Fibroblast of skin of left quadriceps (primary cell): ENCODE measurements around the gene MARK1.
A peak's percentile ranks its signal among the peaks of the same experiment; 100 is the strongest.

ENCODE experiments used
- DNase-seq, 2 experiments: peaks; one replicate each; pipeline ENCODE4 v3.0.0-alpha.2; 2013; ENCODE audit warnings: low read depth in 2 of 2

The MARK1 gene

DNA sequence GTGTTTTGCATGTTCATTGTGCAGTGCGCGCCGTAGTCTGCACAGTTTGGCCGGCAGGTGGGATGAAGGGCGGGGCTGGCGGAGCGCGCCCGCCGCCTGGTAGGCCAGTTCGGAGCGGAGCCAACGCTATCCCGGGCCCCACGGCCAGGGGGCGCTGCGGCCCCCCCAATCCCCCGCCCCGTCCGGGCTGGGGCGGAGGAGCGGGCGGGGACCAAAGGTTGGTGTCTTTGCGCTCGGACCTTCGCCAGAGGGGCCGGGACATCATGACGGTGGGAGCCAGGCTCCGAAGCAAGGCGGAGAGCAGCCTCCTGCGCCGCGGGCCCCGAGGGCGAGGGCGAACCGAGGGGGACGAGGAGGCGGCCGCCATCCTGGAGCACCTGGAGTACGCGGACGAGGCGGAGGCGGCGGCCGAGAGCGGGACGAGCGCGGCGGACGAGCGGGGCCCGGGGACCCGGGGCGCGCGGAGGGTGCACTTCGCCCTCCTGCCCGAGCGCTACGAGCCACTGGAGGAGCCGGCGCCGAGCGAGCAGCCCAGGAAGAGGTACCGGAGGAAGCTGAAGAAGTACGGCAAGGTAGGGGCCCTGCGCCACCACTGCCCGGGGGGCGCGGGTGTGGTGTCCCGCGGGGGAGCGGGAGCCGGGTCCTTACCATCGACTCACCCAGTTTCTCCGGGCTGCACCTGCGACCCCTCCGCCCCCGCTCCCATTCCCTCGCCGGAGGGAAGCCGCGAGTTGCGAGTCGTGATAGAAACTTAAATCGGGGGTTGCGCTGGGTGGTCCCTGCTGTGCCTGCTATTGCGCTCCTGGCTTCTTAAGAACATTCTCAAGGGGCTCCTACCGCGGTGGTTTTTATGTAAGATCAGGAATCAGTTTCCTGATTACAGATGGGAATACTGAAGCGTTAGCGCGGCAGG is 162.5 kb downstream of the MARK1 start, which contains the start of gene C1orf115:
Gene C1orf115 (plus strand): TSS at position 224 of the 913 bp plus-strand sequence. CDS start 40 bp downstream, at position 264.
- DNase-seq = no peak

- DNase-seq = no peak
Observed at GRCh38 chr1:220691053-220691684, 163.2 kb downstream of the MARK1 start.

- DNase-seq = peak in 1 of 2 experiments; percentile 16
Observed at GRCh38 chr1:220692436-220693228, 164.7 kb downstream of the MARK1 start.

DNA sequence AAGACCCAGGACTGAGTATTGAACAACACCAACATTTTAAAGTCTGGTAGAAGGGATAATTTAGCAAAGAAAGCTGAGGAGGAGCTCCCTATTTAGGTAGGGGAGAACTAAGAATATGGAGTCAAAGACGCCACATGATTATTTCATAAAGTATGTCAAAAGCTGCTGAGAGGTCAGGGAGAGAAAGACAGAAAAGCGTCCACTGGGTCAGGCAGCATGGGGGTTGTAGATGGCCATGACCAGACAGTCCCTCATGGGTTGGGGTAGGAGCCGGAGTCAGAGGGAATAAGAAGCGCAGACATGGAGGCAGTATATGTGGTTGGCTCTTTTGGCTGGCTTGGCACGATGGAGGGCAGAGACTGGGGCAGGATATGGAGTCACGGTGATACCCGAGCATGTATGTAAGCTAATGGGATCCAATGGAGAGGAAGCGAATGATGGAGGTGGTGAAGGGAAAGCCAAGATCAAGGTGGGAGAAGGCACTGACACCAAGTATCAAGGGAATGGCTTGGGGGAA is 167.0 kb downstream of the MARK1 start:
- no peak for DNase-seq

DNA sequence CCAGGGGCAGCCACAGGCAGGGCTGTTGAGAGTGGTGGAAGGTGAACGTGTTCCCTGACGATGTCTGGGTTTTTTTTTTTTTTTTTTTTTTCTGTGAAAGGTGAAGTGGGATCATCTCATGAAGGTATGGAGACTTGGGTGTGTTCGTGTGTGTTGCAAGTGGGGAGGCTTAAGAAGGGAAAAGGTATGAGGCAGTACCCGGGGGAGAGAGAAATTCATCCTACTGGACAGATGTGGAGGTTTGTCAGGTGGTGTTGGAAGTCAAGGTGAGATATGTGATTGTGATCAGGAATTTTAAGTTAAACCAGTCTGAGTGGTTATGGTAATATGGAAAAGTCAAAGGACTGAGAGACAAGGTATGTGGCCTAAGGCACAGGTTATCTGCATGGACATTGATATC is 167.5 kb downstream of the MARK1 start:
- DNase-seq = no peak

DNA sequence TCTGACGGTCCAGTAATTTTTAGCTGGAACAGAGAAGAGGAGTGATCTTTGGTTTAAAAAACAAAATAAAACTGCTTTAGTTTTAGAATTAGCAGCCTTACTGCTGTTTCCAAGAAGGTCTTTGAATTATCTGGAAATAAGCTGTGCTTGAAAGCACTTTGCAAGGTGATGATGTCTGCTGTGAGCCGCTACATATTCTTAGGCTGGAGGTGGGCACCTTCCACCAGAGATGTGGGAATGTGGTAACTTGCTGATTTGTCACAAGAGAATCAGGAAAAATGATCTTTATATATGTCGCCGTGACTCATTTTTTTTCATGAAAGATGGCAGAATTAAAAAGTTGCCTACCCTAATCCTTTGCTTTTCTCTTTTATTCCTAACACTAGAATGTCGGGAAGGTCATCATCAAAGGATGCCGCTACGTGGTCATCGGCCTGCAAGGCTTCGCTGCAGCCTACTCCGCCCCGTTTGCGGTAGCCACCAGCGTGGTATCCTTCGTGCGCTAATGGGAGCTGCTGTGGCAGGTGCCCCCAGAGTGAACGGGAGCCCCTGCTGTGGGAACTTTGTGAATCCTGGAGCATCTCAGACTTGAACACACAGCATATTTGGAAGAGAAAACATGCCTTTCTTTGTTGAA is 168.4 kb downstream of the MARK1 start:
- DNase-seq = no peak

DNA sequence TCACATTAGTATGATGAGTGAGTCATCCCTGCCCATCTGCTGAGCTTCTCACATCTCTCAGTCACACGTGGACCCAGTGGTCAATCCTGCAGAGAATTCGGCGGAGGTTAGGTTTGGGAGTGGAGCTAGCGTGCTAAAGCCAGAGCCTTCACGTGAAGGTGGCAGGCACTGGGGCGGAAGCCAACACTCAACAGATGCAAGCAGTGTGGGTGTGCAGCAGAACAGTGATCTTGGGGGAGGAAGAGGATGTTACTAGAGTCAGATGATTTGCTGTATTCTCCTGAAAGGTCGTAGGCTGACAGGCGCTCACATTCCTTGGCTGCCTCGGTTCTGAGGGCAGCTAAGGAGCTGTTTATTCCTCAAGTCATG is 168.9 kb downstream of the MARK1 start:
- DNase-seq = no peak

GRCh38 chr1:220697326-220697725 is 169.4 kb downstream of the MARK1 start:
- DNase-seq = no peak

DNA sequence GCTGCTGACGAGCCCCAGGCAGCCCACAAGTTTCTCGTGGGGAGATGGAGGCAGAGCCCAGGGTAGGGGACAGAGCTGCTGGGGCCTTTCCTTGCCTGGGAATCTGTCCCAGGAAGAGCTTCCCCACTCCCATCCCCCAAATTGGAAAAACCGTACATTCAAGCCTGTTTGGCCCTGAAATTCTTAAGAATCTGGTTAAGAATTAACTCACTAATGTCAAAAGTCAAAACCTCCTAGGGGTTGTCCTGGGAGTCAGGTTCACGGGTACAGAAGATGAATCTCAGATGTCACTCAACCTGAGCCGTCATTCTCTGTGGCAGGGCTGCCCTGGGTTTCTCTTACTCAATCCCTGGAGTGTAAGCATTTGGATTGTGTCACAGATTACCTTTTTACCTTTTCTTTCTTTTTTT is 170.7 kb downstream of the MARK1 start:
- DNase-seq = no peak

DNA sequence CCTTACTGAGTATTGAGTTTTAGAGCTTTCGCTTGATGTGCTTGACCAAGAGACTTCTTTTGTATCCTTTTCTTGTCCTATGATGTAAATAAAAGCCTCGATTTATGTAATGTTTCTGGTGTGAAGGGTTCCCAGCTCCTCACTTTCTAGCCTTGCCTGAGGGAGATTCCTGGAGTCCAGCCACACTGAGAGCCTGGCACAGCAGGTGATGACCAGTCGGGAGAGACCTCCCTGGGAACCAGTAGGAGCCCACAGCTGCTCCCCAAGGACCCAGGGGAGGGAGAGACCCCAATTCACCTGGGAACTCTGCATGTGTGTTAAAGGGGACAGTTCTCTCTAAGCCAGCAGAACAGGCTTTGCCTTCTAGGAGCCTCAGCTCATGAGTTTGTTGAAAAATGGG is 171.1 kb downstream of the MARK1 start:
- no peak for DNase-seq

DNA sequence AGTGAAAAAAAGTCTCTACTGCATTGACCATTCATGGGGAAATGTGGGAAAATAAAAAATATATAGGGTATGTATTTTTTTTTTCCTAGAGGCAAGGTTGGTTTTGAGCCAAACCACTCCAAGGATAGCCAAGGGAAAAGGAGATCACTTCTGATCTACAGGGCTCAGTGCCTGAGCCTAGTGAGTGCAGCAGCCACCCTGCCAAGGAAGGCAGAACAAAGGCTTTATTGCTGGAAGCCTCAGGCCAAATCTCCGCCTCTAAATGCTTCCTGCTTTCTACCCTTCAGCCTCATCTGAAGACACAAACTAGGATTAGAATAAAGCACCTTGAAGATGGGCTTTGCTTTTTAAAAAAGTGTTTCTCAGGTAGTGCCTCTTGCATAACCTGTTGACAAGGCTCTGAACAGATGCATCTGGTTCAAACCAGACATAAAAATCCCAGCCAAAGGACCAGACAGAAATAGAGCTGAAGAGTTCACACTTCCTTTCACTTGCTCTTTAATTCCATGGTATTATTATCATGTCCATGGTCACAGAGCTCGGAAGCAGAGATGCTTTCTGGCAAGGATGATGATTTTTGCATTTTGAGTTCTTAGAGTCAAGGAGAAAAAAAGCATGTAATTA is 172.7 kb downstream of the MARK1 start:
- no peak for DNase-seq

GRCh38 chr1:220701974-220702373 is 174.0 kb downstream of the MARK1 start:
- DNase-seq = no peak

GRCh38 chr1:220702733-220703270 is 174.9 kb downstream of the MARK1 start:
- no peak for DNase-seq

DNA sequence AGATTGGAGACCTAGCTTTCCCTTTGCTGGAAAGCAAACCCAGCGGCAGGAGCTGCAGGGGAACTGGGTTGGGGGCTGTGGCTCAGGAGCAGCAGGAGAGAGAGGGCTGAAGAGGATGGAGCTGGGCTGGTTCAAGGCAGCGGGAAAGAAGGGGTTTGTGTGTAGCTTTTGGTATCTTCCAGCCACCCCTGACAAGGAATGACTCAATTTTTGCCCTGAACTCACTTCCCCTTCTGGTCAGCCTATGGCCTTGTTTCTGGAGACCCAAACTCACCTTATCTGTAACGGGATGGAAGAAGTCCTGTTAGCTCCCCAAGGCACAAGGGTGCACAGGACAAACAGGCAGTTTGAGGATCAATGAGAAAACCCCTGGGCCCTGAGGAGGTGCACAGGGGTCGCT is 175.4 kb downstream of the MARK1 start:
- DNase-seq = no peak

GRCh38 chr1:220705782-220706181 is 177.8 kb downstream of the MARK1 start:
- no peak for DNase-seq

- DNase-seq = no peak
Observed at GRCh38 chr1:220706480-220706879, 178.5 kb downstream of the MARK1 start.

DNA sequence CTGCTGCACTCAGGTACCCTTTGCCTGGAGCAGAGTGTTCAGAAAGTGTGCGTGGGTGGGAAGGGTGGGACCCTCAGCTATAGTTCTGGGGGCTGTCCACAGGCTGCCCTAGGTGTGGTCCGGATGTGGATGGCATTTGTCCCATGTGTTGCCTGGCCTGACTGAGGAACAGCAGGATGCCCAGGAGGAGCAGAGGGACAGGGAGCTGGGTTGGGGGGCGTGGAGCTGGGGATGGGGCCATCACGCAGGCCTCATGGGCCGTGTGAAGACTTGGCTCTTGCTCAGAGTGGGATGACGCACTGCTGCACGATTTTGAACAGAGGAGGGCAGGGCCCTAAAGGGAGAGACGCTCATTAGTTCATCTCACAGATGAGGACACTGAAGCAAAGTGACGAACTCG is 179.2 kb downstream of the MARK1 start:
- no peak for DNase-seq

GRCh38 chr1:220708244-220708643 is 180.3 kb downstream of the MARK1 start:
- no peak for DNase-seq

DNA sequence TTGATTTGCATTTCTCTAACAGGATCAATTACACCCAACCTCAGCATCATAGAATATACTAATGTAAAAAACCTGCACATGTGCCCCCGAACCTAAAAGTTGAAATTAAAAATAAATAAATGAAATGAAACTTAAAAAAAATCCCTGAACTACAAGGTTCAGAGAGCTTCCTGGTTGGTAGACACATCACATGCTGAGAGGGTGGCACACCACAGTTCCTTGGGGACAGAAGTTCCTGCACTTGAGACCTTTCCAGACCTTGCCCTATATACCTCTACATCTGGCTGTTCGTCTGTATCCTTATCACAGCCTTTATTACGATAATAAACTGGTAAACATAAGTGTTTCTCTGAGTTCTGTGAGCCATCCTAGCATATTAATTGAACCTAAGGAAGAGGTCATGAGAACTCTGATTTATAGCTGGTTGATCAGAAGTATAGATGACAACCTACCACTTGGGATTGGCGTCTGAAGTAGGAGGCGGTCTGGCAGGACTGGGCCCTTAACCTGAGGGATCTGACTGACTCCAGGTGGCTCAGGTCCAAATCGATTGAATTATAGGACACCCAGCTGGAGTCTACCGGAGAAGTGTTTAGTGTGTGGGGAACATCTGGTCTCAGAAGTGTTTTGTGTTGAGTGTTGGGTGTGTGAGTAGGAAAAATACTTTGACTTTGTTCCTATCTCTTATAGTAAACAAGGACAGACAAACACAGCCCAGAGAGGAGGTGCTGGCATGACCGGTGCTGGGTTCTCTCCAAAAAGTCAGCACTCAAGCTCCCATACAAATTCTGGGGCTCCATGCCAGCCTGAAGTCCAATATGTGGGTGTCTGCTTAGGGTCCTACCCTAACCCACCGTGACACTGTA is 181.2 kb downstream of the MARK1 start:
- DNase-seq = no peak

- DNase-seq = no peak
Observed at GRCh38 chr1:220710333-220710732, 182.4 kb downstream of the MARK1 start.
